Gastrocnemius medialis (tissue), 4 donors: ENCODE measurements around the gene BCL2.

Source experiments
- CTCF ChIP-seq, 5 experiments: fragments of 450-650 bp in 3 of 5; fragments of 200-600 bp in 2 of 5; sonication (generic) in 2 of 5; IDR thresholded peaks in 4 of 5; conservative IDR thresholded peaks in 1 of 5; 1 replicate in 4 of 5; 2 replicates in 1 of 5; pipeline ENCODE4 v1.5.1; 2016 to 2019; ENCODE audit warnings: antibody characterized with exemption in 5 of 5, mild to moderate bottlenecking in 3 of 5, moderate library complexity in 3 of 5
- POLR2A ChIP-seq, 2 donors: fragments of 450-650 bp; IDR thresholded peaks; one replicate each; pipeline ENCODE4 v1.6.1; 2017; ENCODE audit warnings: antibody characterized with exemption in 2 of 2, mild to moderate bottlenecking in 2 of 2, moderate library complexity in 2 of 2

DNA sequence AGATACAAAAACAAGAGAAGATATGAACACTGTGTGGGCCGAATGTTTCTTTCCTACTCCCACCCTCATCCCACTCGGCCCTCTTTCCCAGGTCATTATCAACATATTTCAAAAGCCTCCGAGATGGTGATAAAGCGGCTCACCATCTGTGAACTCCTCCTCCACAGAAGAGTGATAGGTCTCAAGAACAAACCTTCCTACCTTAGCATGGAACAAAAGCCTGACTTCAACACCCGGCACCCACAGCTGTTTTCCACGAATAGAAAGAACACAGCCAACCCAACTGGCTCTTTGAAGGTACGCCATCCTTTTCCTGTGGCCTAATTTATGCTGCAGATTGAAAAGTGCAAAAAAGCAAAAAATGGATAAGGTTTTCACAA, 28.8 kb downstream of the BCL2 start:
- no peak for TF ChIP-seq CTCF (IDR thresholded peaks at IDR 0.05 in 4 of 5, conservative IDR thresholded peaks at IDR 0.05 in 1 of 5)
- TF ChIP-seq POLR2A (IDR thresholded peaks at IDR 0.05): no peak
